Colonic mucosa (tissue), 4 donors: ENCODE data around the gene DPP3. TPM values are rescaled to one million over a fixed set of nuclear protein-coding genes. Genes with fewer than 3 reads are reported as not detected.

Source experiments
- DNase-seq: peaks from one replicate; pipeline ENCODE4 v3.0.0-alpha.2; 2020
- H3K27ac ChIP-seq: fragments of 200-600 bp; one replicate; pipeline ENCODE4 v1.8.0; 2021
- H3K27me3 ChIP-seq: fragments of 200-600 bp; one replicate; pipeline ENCODE4 v1.8.0; 2021
- H3K36me3 ChIP-seq: fragments of 200-600 bp; one replicate; pipeline ENCODE4 v1.8.0; 2021
- H3K4me1 ChIP-seq: fragments of 200-600 bp; one replicate; pipeline ENCODE4 v1.8.0; 2021; ENCODE audit warnings: mild to moderate bottlenecking
- H3K4me3 ChIP-seq: fragments of 200-600 bp; one replicate; pipeline ENCODE4 v1.8.0; 2021
- H3K9ac ChIP-seq, 2 donors: one replicate each; pipeline ENCODE4 v1.7.0; 2013; ENCODE audit warnings: control low read depth in 2 of 2, low read depth in 2 of 2, low read length in 2 of 2
- H3K9me3 ChIP-seq: fragments of 200-600 bp; one replicate; pipeline ENCODE4 v1.8.0; 2021
- intact Hi-C: fragments of 100-400 bp; cut with DNase I; formaldehyde crosslinking; loops from one replicate; pipeline ENCODE4 v1.14.1; 2022
- total RNA-seq, 2 donors: library from RNA; stranded (reverse); fragmentation: NEBNext Ultra II Directional in 1 of 2; extraction: Animal tissue kit (Norgen Biotek cat#: 25700) in 1 of 2; gene quantifications; one replicate each; pipeline ENCODE4 v1.2.1, GENCODE V29; 2021
- TF ChIP-seq, protein P1 (sequence below): fragments of 200-600 bp; IDR thresholded peaks from one replicate; pipeline ENCODE4 v1.8.0; 2022; ENCODE audit warnings: antibody characterized with exemption, mild to moderate bottlenecking
- donor health status: healthy.
- donor health status: DM: no; HTN: no; CAD: no.
- donor health status: DM: no; HTN: no; CAD: no.

Gene DPP3
- total RNA-seq, 2 donors from 2014 or later: 70.3 to 124 TPM

DNA sequence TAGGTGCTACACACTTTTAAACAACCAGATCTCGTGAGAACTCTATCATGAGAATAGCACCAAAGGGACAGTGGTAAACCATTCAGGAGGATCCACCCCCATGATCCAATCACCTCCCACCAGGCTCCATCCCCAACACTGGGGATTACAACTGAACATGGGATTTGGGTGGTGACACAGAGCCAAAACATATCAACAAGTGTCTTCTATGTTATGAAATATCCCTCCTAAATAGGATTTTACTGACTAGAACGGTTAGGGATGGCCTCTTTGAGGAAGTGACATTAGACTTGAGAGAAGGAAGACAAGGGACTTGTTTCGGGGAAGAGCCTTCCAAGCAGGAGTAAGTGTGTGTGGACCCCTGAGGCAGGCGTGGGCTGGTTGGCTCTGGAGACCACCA is 29.7 kb upstream of the DPP3 start:
- Histone ChIP-seq H3K36me3 (no peaks in the 10 kb centered on the region), H3K4me3 (no peak overlapping the region), H3K9me3 (no peaks in the 10 kb centered on the region), H3K4me1 (no peaks in the 10 kb centered on the region), H3K27ac (no peak overlapping the region), H3K9ac (no peak overlapping the region), H3K27me3 (no peaks in the 10 kb centered on the region)
- DNase-seq: no peak
- TF ChIP-seq, protein P1, sequence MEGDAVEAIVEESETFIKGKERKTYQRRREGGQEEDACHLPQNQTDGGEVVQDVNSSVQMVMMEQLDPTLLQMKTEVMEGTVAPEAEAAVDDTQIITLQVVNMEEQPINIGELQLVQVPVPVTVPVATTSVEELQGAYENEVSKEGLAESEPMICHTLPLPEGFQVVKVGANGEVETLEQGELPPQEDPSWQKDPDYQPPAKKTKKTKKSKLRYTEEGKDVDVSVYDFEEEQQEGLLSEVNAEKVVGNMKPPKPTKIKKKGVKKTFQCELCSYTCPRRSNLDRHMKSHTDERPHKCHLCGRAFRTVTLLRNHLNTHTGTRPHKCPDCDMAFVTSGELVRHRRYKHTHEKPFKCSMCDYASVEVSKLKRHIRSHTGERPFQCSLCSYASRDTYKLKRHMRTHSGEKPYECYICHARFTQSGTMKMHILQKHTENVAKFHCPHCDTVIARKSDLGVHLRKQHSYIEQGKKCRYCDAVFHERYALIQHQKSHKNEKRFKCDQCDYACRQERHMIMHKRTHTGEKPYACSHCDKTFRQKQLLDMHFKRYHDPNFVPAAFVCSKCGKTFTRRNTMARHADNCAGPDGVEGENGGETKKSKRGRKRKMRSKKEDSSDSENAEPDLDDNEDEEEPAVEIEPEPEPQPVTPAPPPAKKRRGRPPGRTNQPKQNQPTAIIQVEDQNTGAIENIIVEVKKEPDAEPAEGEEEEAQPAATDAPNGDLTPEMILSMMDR: no peak
- intact Hi-C loops: no loop called here

DNA sequence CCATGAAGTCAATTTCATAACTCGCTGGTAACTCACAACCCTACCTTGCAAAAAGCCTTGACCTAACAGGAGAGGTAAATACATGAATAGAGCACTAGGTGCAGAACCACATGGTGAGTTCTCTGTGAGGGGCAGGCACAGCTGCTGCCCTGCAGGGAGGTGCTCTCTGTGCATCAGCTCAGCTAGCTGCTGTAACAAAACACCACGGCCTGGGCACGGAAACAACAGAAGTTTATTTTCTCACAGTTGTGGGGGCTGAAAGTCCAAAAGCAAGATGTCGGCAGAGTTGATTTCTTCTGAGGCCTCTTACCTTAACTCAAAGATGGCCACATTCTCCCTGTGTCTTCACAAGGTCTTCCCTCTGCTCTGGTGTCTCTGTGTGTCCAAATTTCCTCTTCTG is 28.6 kb upstream of the DPP3 start:
- no peaks in the 10 kb centered on the region for H3K36me3 ChIP-seq
- no peaks in the 10 kb centered on the region for H3K9me3 ChIP-seq
- H3K4me3 ChIP-seq: no peak overlapping the region
- TF ChIP-seq, protein P1: no peak
- intact Hi-C loops: no loop called here
- H3K27me3 ChIP-seq: no peaks in the 10 kb centered on the region
- H3K9ac ChIP-seq: no peak overlapping the region
- DNase-seq: no peak
- no peak overlapping the region for H3K27ac ChIP-seq
- H3K4me1 ChIP-seq: no peaks in the 10 kb centered on the region

DNA sequence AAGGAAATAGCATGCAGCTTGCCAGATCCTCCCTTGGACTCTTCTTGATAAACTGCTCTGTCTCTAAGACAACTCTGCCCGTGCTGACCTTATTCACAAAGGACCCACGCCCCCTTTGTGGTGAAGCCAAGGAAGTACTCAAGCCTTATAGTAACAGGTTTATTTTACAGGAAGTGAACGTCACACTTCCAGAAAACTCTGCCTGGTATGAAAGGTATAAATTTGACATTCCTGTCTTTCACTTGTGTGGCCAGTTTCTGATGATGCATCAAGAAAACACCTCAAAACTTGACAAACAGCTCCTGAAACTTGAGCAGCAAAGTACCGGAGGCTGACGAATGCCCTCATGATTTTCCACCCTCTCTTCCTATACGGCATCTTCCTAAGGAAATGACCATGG is 26.0 kb upstream of the DPP3 start:
- H3K9ac ChIP-seq: no peak overlapping the region
- no peaks in the 10 kb centered on the region for H3K9me3 ChIP-seq
- no peak overlapping the region for H3K27ac ChIP-seq
- no peaks in the 10 kb centered on the region for H3K4me1 ChIP-seq
- H3K27me3 ChIP-seq: no peaks in the 10 kb centered on the region
- no peak for DNase-seq
- no peaks in the 10 kb centered on the region for H3K36me3 ChIP-seq
- TF ChIP-seq, protein P1: no peak
- no peak overlapping the region for H3K4me3 ChIP-seq
- intact Hi-C loops: no loop called here

DNA sequence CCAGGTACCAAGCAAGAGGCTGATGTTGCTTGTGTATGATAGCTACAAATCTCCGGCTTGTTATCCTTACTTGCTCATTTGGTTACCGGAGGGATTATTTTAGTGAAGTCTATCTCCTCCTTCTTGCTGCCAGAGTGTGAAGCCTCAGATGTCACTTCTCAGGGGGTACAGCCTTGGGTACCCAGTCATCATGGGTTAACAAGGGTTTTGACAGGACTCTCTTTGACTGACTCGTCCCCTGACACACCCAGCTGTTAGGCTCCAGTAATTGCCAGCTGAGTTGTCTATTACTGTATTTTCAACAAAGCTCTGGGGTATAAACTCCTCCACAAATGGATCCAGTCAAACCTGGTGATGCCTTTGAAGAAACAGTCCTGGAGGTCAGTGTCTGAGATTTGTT is 25.4 kb upstream of the DPP3 start:
- Histone ChIP-seq H3K27ac (no peak overlapping the region), H3K9me3 (no peaks in the 10 kb centered on the region), H3K27me3 (no peaks in the 10 kb centered on the region), H3K4me3 (no peak overlapping the region), H3K36me3 (no peaks in the 10 kb centered on the region), H3K9ac (no peak overlapping the region), H3K4me1 (no peaks in the 10 kb centered on the region)
- TF ChIP-seq, protein P1: no peak
- intact Hi-C loops: no loop called here
- DNase-seq: no peak

DNA sequence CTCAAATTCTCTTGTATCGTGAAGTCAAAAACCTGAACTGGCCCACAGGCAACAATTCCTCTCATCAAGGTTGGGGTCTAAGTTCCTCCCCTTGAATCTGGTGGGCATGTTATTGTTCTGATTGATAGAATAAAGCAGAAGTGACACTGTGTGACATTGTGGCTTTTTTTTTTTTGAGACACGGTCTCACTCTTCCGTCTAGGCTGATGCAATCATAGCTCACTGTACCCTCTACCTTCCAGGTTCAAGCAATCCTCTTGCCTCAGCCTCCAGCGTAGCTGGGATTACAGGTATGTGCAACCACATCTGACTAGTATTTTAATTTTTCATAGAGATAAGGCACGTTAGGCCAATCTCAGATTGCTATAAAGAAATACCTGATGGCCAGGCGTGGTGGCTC is 22.4 kb upstream of the DPP3 start:
- TF ChIP-seq, protein P1: no peak
- intact Hi-C loops: no loop called here
- DNase-seq: no peak
- no peaks in the 10 kb centered on the region for H3K4me1 ChIP-seq
- no peak overlapping the region for H3K9ac ChIP-seq
- H3K9me3 ChIP-seq: no peaks in the 10 kb centered on the region
- no peak overlapping the region for H3K4me3 ChIP-seq
- H3K27ac ChIP-seq: no peak overlapping the region
- no peaks in the 10 kb centered on the region for H3K27me3 ChIP-seq
- H3K36me3 ChIP-seq: no peaks in the 10 kb centered on the region
